H9 (cell line): ENCODE measurements around the gene GSC2. TPM values are rescaled to one million over a fixed set of nuclear protein-coding genes. Genes with fewer than 3 reads are reported as not detected.

ENCODE experiments used
- DNase-seq: peaks from one replicate; pipeline ENCODE4 v3.0.0-alpha.2; 2017
- H2AFZ ChIP-seq: one replicate; pipeline ENCODE4 v1.6.1; 2013; ENCODE audit warnings: mild to moderate bottlenecking, low read length, control low read depth, moderate library complexity
- H2AK5ac ChIP-seq: 2 replicates; pipeline ENCODE4 v1.6.1; 2013; ENCODE audit warnings: low read length, control low read depth, mixed read lengths; ENCODE audit not compliant: insufficient read length
- H2BK120ac ChIP-seq: one replicate; pipeline ENCODE4 v1.6.1; 2013; ENCODE audit warnings: low read depth, mild to moderate bottlenecking, low read length, control low read depth, inconsistent platforms; ENCODE audit not compliant: poor library complexity, severe bottlenecking
- H2BK12ac ChIP-seq: 2 replicates; pipeline ENCODE4 v1.6.1; 2013; ENCODE audit warnings: low read length, control low read depth, mixed read lengths, low read depth; ENCODE audit not compliant: insufficient read length
- H2BK15ac ChIP-seq: 2 replicates; pipeline ENCODE4 v1.6.1; 2013; ENCODE audit warnings: low read depth, low read length, control low read depth
- H2BK20ac ChIP-seq: one replicate; pipeline ENCODE4 v1.6.1; 2013; ENCODE audit warnings: low read depth, mild to moderate bottlenecking, low read length, control low read depth, inconsistent platforms; ENCODE audit not compliant: poor library complexity, severe bottlenecking
- H2BK5ac ChIP-seq: 2 replicates; pipeline ENCODE4 v1.6.1; 2013; ENCODE audit warnings: low read length, control low read depth, mixed read lengths; ENCODE audit not compliant: insufficient read length
- H3K14ac ChIP-seq: 2 replicates; pipeline ENCODE4 v1.6.1; 2013; ENCODE audit warnings: low read length, control low read depth; ENCODE audit not compliant: insufficient read depth
- H3K18ac ChIP-seq: 2 replicates; pipeline ENCODE4 v1.6.1; 2013; ENCODE audit warnings: low read depth, mild to moderate bottlenecking, mixed read lengths, low read length, control low read depth; ENCODE audit not compliant: insufficient read length
- H3K23ac ChIP-seq: 2 replicates; pipeline ENCODE4 v1.6.1; 2013; ENCODE audit warnings: low read length, control low read depth, mixed read lengths, low read depth; ENCODE audit not compliant: insufficient read length
- H3K23me2 ChIP-seq: 2 replicates; pipeline ENCODE4 v1.6.1; 2013; ENCODE audit warnings: low read depth, mild to moderate bottlenecking, mixed read lengths, low read length, control low read depth; ENCODE audit not compliant: insufficient read length, poor library complexity, severe bottlenecking
- H3K27ac ChIP-seq: 2 replicates; pipeline ENCODE4 v1.5.1; 2013; ENCODE audit warnings: low read length, control low read depth, mixed read lengths, low read depth; ENCODE audit not compliant: insufficient read length
- H3K27me3 ChIP-seq: 2 replicates; pipeline ENCODE4 v1.6.1; 2013; ENCODE audit warnings: low read length, control low read depth, inconsistent platforms; ENCODE audit not compliant: insufficient read depth
- H3K4ac ChIP-seq: 2 replicates; pipeline ENCODE4 v1.6.1; 2013; ENCODE audit warnings: low read depth, mild to moderate bottlenecking, control low read depth, inconsistent platforms, low read length, moderate library complexity
- H3K4me1 ChIP-seq: 2 replicates; pipeline ENCODE4 v1.6.1; 2013; ENCODE audit warnings: low read length, control low read depth, inconsistent platforms; ENCODE audit not compliant: insufficient read depth
- H3K4me2 ChIP-seq: 2 replicates; pipeline ENCODE4 v1.6.1; 2013; ENCODE audit warnings: low read length, control low read depth, mixed read lengths; ENCODE audit not compliant: insufficient read length, insufficient read depth
- H3K56ac ChIP-seq: 2 replicates; pipeline ENCODE4 v1.6.1; 2013; ENCODE audit warnings: low read depth, mild to moderate bottlenecking, mixed read lengths, low read length, control low read depth; ENCODE audit not compliant: insufficient read length
- H3K79me1 ChIP-seq: 2 replicates; pipeline ENCODE4 v1.6.1; 2013; ENCODE audit warnings: low read depth, mild to moderate bottlenecking, moderate library complexity, low read length, control low read depth, inconsistent platforms; ENCODE audit not compliant: insufficient read depth, poor library complexity, severe bottlenecking
- H3K79me2 ChIP-seq: 2 replicates; pipeline ENCODE4 v1.6.1; 2013; ENCODE audit warnings: low read length, control low read depth, inconsistent platforms; ENCODE audit not compliant: insufficient read depth
- H3K9ac ChIP-seq: 2 replicates; pipeline ENCODE4 v1.6.1; 2013; ENCODE audit warnings: low read length, control low read depth, mixed read lengths; ENCODE audit not compliant: insufficient read length; ENCODE audit errors: extremely low read depth
- H3K9me3 ChIP-seq: one replicate; pipeline ENCODE4 v1.6.1; 2013; ENCODE audit warnings: low read depth, low read length, inconsistent platforms; ENCODE audit not compliant: control insufficient read depth
- H3T11ph ChIP-seq: one replicate; pipeline ENCODE4 v1.6.1; 2013; ENCODE audit warnings: mild to moderate bottlenecking, low read length, control low read depth, inconsistent platforms
- H4K20me1 ChIP-seq: one replicate; pipeline ENCODE4 v1.6.1; 2013; ENCODE audit not compliant: control insufficient read depth, insufficient read length, insufficient read depth
- H4K5ac ChIP-seq: 2 replicates; pipeline ENCODE4 v1.6.1; 2013; ENCODE audit warnings: low read depth, mild to moderate bottlenecking, mixed read lengths, low read length, control low read depth; ENCODE audit not compliant: insufficient read length
- H4K8ac ChIP-seq: replicated peaks from 2 replicates; pipeline ENCODE4 v1.6.1; 2013; ENCODE audit warnings: low read length, control low read depth, mixed read lengths, low read depth; ENCODE audit not compliant: insufficient read length
- H4K91ac ChIP-seq: 2 replicates; pipeline ENCODE4 v1.6.1; 2013; ENCODE audit warnings: low read depth, mild to moderate bottlenecking, moderate library complexity, mixed read lengths, low read length, control low read depth; ENCODE audit not compliant: insufficient read length
- H3K27ac Mint-ChIP-seq, 3 experiments: 2 replicates in 2 of 3; 3 replicates in 1 of 3; pipeline ENCODE4 v1.8.0; 2020 to 2021; ENCODE audit warnings: mixed read lengths in 3 of 3, mild to moderate bottlenecking in 1 of 3, moderate library complexity in 1 of 3
- H3K27me3 Mint-ChIP-seq: 2 replicates; pipeline ENCODE4 v1.8.0; 2021; ENCODE audit warnings: low read depth, mild to moderate bottlenecking, moderate library complexity, mixed read lengths
- H3K36me3 Mint-ChIP-seq, 3 experiments: 2 replicates in 2 of 3; 3 replicates in 1 of 3; pipeline ENCODE4 v1.8.0; 2020 to 2021; ENCODE audit warnings: low read depth in 3 of 3, mixed read lengths in 3 of 3; ENCODE audit not compliant: insufficient read depth in 1 of 3
- H3K4me1 Mint-ChIP-seq, 2 experiments: 2 replicates each; pipeline ENCODE4 v1.8.0; 2020; ENCODE audit warnings: mixed read lengths in 2 of 2
- H3K4me3 Mint-ChIP-seq, 2 experiments: 2 replicates in 1 of 2; 3 replicates in 1 of 2; pipeline ENCODE4 v1.8.0; 2020 to 2021; ENCODE audit warnings: mild to moderate bottlenecking in 2 of 2, mixed read lengths in 2 of 2, moderate library complexity in 1 of 2
- H3K9me3 Mint-ChIP-seq, 2 experiments: 2 replicates in 1 of 2; 3 replicates in 1 of 2; pipeline ENCODE4 v1.8.0; 2020; ENCODE audit warnings: mild to moderate bottlenecking in 2 of 2, mixed read lengths in 2 of 2, moderate library complexity in 1 of 2
- CTCF ChIP-seq: fragments of 200-600 bp; sonication (generic); conservative IDR thresholded peaks from 3 replicates; pipeline ENCODE4 v1.8.0; 2021; ENCODE audit warnings: antibody characterized with exemption, mild to moderate bottlenecking
- WGBS: extraction: QIAGEN DNeasy Blood & Tissue Kit; methylation state at CpG from one replicate; pipeline ENCODE4 v1.1.7; 2013; ENCODE audit warnings: missing lambda C conversion rate, low lambda C conversion rate, mixed read lengths; ENCODE audit not compliant: insufficient read length; ENCODE audit errors: extremely low coverage; 5-methylcytosine and 5-hydroxymethylcytosine counted together
- total RNA-seq: library from RNA; stranded (reverse); gene quantifications from 2 replicates; pipeline ENCODE4 v1.2.1, GENCODE V29; 2021

Gene GSC2
- total RNA-seq, 1 experiment from 2014 or later = 0.22 TPM

- Histone ChIP-seq H3K27me3 (no peaks in the 10 kb centered on the region), H4K8ac (no peak overlapping the region), H3T11ph (no peak overlapping the region), H4K20me1 (no peaks in the 10 kb centered on the region), H3K23me2 (no peaks in the 10 kb centered on the region), H2BK15ac (no peak overlapping the region), H3K79me1 (no peaks in the 10 kb centered on the region), H2BK12ac (no peak overlapping the region), H3K18ac (no peak overlapping the region), H2BK120ac (no peak overlapping the region), H3K4me1 (no peaks in the 10 kb centered on the region), H3K14ac (no peak overlapping the region), H3K9me3 (no peaks in the 10 kb centered on the region), H4K5ac (no peak overlapping the region), H3K27ac (no peak overlapping the region), H3K23ac (no peak overlapping the region), H2BK20ac (no peak overlapping the region), H3K4ac (no peak overlapping the region), H4K91ac (no peak overlapping the region), H3K4me2 (no peak overlapping the region), H3K56ac (no peak overlapping the region), H2BK5ac (no peak overlapping the region), H2AFZ (no peak overlapping the region), H3K79me2 (no peaks in the 10 kb centered on the region), H2AK5ac (no peak overlapping the region), H3K9ac (no peak overlapping the region)
- TF ChIP-seq CTCF = no peak
- Mint-ChIP-seq H3K4me1 (0 out of 4 replicates have a peak, but pooled peaks cover 0 to 2% of the 10 kb centered on the region in 2 experiments), H3K9me3 (no peaks in the 10 kb centered on the region), H3K36me3 (peaks cover 0 to 17% (median 0%) of the 10 kb centered on the region in 3 experiments; a peak in 3 of 7 replicates), H3K4me3 (no peak overlapping the region), H3K27me3 (no peaks in the 10 kb centered on the region), H3K27ac (peak overlapping the region; percentile 20 to 72 (median 36); a peak in 4 of 7 replicates)
- no CpG with 5 or more reads among the region's 4 CpGs for WGBS
- DNase-seq = no peak
Observed at GRCh38 chr22:19098157-19098556, 51.9 kb downstream of the GSC2 start.
